Head of caudate nucleus (tissue), 42 donors: Measurements from ENCODE around the gene NPAS4.
"Not testable (repeated sequence)": the region's sequence is repeated elsewhere in the genome, so short reads cannot be mapped to it uniquely, and the experiment has no call there.

ENCODE experiments used
- DNase-seq, 42 donors: peaks; one replicate each; pipeline versions ENCODE4 v3.0.0 to v3.0.0-alpha.2; 2020 to 2021; ENCODE audit warnings: mixed read lengths in 7 of 42
- intact Hi-C: fragments of 100-400 bp; cut with DNase I; formaldehyde crosslinking; loops from one replicate; pipeline ENCODE4 v1.15.0; 2022

The NPAS4 gene

DNA sequence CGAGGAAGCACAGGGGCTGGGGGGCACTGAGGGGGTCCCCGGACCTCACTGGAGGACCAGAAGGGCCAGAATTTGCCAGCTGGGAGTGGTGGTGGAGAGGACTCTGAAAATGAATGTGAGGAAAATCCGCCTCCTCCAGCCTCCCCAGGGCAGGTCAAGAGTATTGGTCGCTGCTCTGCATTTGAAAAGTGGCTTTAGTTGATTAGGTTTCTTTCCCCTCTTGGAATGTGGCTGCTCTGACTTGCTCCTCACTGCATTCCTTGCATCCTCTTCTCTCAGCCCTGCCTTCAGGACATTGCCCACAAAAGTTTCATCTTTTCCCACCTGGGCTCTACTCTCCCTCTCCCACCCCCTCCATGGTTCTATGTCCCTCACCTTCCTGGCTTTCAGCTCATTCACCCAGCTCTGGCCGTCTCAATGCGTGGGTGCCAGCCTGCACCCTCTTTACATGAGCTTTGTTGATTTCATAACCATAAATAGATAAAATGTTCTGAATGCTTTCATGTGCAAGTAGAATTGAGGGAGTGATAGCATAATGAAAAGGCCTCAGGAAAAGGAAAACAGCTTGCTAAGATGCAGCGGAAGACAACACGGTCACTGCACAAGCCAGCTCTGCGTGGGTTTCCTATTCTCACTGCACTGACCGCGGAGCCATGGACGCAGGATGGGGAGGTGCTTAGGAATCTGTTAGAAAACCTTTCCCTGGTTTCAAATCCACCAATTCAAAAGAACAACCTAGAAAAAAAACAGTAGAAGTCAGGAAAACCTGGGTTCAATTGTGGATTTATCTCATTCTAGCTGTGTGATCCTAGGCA lies 6.5 kb upstream of the NPAS4 start:
- no peak for DNase-seq
- intact Hi-C loops = no loop called here

DNA sequence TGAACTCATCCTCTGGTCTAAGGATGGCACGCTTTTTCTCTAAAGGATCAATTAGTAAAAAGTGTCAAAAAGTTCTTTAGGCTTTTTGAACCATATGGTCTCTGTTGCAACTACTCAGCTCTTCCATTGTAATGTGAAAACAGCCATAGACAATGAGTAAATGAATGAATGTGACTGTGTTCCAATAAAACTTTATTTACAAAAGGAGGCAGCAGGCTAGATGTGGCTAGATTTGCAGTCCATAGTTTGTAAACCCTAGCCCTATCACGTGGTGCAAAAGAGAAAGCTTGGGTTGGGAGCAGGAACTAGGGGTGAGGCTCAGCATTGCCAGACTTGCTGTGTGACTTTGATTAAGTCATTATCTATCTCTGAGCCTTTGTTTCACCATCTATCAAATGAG lies 5.4 kb upstream of the NPAS4 start:
- intact Hi-C loops = no loop called here
- no peak for DNase-seq

DNA sequence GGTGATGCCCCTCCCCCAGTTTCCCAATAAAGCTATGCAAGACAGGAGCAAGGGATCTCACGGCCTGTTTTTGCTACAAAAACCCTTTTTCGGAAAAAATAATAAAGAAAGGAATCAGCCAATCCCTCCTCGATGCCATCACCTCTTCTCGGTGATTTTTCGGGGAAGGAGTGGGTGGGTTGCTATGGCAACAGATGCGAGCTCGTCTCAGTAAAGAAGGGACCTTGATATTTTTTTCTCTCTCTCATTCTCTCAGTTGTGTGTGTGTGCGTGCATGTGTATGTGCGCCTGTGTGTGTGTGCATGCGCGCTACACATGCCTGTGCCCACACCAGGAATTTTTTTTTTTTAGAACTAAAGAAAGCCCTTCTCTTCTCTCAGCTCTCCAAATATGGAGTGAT lies 3.8 kb upstream of the NPAS4 start:
- intact Hi-C loops = no loop called here
- DNase-seq = peak; percentile 54 to 92 (median 78)

DNA sequence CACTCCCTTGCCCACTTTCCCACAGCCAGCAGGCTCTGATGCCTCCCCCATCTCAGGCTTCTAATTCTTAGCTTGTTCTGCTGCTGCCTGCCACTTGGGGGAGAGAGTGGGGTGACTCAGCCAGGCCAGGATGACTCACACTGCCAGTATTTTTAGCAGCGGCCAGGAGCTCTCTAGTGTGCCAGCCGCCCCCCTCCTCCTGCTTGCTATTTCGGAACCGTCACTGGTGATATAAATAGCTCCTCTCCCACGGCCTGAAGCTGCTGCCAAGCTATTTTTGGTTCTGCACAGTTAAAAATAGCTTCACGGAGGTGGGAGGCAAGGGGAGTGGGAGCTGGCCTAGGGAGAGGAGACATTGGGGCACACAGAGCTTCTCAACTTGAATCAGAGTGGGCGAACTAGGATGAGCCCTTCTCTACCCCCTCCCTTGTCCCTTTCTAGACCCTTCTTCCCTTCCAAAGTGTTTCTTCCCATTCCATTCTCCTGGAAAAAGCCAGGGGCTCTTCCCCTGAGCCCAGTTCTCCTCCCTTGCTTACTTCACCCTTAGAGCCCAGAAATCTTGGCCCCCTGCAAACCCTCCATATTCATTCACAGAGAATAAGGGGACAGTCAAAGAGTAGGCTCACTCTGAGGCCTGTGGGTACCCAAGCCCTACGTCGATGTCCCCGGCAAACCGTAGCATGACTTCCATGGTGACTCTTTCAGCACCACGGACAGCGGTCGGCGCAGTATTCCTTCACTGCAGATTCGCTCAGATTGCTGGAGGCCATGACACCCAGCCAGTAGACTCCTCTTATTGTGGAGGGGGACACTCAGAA lies 2.5 kb upstream of the NPAS4 start:
- DNase-seq = peak; percentile 65 to 98 (median 86)
- intact Hi-C loops = no loop called here

DNA sequence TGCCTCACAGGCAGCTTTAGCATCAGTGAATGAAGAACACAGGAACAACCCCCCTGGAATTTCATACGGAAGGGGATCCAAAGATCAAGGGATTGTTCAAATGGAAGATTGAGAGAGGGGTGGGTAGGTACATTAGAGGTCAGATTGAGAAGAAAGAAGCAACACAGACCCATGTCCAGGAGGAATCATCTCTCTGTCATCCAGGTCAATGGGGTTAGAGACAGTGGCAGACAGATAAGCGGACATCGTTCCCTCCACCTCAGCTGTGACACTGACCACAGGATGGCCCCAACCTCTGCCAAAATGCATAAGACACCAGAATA lies 1.9 kb upstream of the NPAS4 start:
- intact Hi-C loops = no loop called here
- no peak for DNase-seq

DNA sequence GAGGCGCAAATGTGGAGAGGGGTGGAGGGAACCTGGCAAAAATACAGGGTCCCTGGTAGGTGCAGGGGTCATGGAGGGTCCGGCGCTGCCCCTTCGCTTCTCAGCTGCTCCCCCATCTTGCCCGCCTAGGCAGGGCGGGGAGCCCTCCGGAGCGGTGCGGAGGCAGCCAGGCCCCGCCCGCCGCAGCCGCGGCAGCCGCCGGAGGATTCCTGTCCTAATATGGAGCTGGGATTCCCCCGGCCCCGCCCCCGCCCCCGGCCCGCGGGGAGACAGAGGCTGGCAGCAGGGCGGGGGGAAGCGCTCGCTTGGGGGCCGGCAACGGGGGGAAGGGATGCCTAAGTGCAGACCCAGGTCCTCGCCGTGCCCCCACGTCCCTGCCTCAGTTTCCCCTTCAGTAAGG lies 1.0 kb upstream of the NPAS4 start:
- intact Hi-C loops = no loop called here
- peak in 39 of 42 donors; percentile 7 to 82 (median 64) for DNase-seq

DNA sequence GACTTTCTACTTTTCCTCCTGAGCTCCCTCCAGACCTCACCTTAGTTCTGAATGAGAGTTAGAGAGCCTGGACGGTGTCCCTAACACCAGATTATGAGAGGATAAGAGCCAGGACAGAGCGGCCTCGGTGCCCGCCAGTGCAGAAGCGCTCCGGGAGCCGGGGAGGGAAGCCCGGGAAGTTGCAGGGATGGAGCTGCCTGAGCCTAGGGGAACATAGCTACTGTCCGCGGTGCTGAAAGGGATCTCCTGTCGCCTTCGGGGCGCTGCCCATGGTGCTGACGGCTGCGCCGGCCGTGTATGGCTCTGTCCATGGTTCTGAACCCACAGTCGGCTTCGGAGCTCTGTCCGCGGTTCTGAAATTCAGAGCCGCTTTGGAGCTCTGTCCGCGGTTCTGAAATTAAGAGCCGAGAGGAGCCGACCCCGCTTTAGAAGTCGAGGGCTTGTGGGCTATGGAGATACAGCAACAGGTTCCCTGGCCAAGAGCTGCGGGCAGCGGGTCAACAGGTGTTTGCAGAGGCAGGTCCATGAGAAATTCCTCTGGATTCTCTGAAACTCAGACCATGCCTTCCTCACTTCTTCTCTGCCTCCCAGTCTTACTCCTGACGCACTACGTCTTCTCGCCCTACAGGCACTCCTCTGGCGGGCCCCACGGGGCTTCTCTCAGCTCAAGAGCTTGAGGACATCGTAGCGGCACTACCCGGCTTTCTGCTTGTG lies 814 bp downstream of the NPAS4 start:
- DNase-seq = peak; percentile 67 to 95 (median 86)
- intact Hi-C loops = no loop called here

DNA sequence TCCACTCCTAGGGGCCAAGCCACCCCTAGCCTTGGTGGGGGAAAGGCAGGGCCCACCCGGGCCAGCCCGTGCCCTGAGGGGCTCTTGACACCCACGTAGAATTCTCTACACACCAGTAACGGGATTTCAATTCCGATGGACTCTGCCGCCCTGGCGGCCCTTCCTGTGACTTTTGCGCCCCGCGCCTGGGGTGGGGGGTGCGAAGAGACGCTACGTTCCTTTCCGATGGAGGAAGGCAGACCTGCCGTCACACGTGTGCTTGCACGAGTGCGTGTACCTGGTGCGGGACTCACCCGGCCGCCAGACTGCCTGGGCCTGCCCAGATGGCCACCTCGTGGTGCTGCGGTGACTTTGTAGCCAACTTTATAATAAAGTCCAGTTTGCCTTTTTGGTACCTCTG lies 5.5 kb downstream of the NPAS4 start:
- intact Hi-C loops = no loop called here
- no peak for DNase-seq

DNA sequence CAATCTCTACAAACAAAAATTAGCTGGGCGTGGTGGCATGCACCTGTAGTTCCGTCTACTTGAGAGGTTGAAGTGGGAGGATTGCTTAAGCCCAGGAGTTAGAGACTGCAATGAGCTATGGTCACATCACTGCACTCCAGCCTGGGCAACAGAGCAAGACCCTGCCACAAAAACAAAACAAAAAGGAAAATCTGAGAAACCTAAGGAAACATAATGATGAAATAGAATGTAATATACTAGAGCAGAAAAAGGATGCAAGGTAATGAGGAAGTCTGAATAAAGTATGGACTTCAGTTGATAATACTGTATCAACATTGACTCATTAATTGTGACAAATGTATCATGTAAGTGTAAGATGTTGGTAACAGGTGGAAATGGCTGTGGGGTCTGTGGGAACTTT lies 8.1 kb downstream of the NPAS4 start:
- intact Hi-C loops = no loop called here
- DNase-seq = no peak

DNA sequence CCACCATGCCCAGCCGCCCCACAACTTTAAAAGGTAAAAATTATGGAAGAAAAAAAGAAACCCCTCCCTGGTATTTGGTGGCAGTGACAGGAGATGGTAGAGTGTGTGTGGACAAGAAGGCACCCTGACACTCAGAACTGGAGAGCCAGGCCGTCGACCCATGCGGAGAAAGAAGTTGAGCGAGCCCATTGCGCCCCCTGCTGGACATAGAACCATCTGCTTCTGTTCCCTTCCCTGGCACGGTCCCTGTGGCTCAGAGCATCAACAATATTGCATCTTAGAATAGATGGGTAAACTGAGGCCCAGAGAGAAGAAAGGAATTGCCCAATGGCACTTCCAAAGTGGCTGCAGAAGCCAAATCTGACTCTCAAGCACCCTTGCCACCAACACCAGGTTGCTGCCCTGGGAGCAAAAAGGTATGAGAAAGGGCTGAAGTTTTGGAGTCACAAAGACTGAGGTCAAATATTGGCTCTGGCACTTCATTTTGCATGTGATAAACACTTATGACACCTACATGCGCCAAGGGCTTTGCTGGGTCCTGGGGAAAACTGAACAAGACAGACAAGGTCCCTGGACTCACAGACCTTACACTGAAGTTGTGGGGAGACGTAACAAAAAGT lies 9.3 kb downstream of the NPAS4 start:
- intact Hi-C loops = no loop called here
- DNase-seq = peak; percentile 68 to 94 (median 84)

DNA sequence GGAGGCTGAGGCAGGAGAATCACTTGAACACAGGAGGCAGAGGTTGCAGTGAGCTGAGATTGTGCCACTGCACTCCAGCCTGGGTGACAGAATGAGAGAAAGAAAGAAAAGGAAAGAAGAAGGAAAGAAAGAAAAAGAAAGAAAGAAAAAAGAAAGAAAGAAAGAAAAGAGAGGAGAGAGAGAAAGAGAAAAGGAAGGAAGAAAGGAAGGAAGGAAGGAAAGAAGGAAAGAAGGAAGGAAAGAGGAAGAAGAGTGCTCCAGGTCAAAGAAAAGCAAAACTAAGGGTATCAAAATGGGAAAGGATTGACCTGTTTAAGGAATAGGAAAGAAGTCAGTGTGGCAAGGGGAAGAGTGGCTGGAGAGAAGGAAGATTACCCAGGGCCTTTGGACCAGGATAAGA lies 10.5 kb downstream of the NPAS4 start:
- DNase-seq, intact Hi-C loops: not testable (repeated sequence)

DNA sequence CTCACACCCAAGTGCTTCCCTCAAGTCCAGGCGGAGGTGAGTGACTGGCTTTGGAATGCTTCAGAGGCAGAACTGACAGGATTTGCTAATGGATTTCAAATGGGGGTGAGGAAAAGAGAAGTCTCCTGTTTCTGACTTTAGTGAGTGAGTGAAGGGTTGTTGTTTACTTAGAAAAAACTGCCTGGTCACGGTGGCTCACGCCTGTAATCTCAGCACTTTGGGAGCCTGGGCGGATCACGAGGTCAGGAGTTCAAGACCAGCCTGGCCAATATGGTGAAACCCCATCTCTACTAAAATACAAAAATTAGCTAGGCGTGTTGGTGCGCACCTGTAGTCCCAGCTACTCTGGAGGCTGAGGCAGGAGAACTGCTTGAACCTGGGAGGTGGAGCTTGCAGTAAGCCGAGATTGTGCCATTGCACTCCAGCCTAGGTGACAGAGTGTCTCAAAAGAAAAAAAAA lies 11.1 kb downstream of the NPAS4 start:
- DNase-seq, intact Hi-C loops: not testable (repeated sequence)

DNA sequence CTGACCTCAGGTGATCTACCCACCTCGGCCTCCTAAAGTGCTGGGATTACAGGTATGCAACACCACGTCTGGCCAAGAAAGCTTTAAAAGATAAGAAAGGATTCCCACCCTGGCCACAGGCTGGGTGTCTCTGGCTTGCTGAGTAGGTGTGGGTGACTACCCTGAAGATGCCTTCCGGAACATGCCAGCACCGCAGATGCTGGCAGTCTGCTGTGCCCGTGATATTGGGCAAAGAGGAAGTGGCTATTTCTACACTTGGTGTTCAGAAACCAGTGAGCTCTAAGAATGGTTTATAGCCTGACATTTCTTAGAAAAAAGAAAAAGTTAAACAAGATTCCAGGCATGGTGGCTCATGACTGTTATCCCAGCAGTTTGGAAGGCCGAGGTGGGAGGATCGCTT lies 11.8 kb downstream of the NPAS4 start:
- DNase-seq = no peak
- intact Hi-C loops = no loop called here

DNA sequence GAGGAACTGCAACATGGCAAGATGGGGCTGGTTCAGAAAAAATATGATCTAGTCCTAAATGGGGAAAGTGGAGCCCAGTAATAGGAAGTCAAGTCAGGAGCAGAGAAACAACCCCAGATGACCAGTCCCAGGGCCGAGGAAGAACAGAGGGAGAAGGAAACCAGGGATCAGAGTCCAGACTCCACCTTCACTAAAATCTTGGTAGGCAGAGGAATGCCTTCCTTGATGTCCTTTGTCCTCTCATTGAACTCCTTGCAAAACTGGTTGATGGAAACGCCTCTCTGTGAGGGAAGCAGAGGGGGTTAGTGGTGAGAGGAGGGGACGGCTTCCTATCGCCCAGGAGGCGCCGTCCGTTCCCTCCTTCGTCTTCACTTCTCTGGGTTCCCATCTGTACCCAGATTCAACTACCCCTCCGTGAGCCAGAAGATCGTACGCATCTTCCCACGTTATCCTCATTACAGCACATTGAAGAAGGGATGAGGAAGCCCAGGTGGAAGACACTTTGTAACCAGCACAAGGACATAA lies 17.2 kb downstream of the NPAS4 start:
- intact Hi-C loops = loop anchor here (2.0 to 5.0 kb wide), 2 partner anchors 39 to 241 kb away; no protein-coding TSS in a partner anchor
- no peak for DNase-seq

DNA sequence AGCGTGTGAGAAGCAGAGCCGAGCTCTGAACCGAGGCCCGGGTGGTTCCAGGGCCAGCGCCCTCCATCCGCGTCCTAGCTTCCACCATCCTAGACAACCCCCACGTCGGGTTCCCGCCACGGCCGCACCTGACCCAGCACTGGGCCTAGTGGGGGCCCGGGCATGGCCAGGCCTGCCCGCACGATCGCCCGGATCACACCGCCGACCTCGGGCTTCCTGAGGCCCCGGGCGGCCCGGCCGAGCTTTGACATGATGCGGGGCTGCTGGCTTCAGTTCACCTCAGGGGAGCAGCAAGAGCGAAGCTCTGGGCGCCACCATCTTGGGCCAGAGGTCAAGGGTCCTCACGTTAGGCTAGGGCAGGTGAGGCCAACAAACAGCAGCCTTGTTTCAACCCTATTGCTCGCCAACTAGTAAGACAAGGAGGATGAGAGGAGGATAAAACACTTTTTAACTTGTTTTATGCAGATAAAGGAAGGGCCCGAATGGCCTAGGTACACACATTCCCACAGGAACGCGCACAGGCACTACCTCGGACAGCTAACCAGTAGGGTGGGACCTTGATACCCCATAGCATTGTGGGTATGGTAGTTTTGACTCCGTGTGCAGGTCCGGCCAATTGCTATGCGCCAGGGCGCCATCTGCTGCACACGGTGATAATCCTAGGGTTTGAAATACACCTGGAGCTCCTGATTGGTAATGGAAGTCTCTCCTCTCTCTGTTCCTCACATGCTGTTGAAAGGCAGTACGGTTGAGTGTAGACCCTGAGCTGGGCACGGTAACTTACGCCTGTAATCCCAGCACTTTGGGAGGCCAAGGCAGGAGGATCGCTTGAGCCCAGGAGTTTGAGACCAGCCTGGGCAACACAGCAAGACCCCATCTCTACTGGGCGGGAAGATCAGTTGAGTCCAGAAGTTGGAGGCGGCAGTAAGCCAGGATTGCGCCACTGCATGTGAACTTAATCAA lies 17.9 kb downstream of the NPAS4 start, which contains the start of gene MRPL11:
Gene MRPL11 (minus strand): TSS at position 345 of the 963 bp plus-strand sequence. CDS start 94 bp downstream, at position 251.
- DNase-seq = peak; percentile 82 to 96 (median 91)
- intact Hi-C loops = loop anchor here (2.0 to 5.0 kb wide), 2 partner anchors 39 to 240 kb away; no protein-coding TSS in a partner anchor

DNA sequence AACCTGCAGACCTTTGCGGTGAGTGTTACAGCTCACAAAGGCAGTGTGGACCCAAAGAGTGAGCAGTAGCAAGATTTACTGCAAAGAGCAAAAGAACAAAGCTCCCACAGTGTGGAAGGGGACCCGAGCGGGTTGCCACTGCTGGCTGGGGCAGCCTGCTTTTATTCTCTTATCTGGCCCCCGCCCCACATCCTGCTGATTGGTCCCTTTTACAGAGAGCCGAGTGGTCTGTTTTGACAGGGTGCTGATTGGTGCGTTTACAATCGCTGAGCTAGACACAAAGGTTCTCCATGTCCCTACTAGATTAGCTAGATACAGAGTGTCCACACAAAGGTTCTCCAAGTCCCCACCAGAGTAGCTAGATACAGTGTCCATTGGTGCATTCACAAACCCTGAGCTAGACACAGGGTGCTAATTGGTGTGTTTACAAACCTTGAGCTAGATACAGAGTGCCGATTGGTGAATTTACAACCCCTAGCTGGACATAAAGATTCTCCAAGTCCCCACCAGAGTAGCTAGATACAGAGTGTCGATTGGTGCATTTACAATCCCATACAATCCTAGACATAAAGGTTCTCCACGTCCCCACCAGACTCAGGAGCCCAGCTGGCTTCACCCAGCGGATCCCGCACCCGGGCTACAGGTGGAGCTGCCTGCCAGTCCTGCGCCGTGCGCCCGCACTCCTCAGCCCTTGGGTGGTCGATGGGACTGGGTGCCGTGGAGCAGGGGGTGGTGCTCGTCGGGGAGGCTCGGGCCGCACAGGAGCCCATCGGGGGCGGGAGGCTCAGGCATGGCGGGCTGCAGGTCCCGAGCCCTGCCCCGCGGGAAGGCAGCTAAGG lies 19.5 kb downstream of the NPAS4 start:
- intact Hi-C loops, DNase-seq: not testable (repeated sequence)

DNA sequence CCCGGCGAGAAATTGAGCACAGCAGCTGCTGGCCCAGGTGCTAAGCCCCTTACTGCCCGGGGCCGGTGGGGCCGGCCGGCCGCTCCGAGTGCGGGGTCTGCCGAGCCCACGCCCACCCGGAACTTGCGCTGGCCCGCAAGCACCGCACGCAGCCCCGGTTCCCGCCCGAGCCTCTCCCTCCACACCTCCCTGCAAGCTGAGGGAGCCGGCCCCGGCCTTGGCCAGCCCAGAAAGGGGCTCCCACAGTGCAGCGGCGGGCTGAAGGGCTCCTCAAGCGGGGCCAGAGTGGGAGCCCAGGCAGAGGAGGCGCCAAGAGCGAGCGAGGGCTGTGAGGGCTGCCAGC lies 20.1 kb downstream of the NPAS4 start:
- DNase-seq, intact Hi-C loops: not testable (repeated sequence)
